Measurements from ENCODE around the gene TUG1.

DNA sequence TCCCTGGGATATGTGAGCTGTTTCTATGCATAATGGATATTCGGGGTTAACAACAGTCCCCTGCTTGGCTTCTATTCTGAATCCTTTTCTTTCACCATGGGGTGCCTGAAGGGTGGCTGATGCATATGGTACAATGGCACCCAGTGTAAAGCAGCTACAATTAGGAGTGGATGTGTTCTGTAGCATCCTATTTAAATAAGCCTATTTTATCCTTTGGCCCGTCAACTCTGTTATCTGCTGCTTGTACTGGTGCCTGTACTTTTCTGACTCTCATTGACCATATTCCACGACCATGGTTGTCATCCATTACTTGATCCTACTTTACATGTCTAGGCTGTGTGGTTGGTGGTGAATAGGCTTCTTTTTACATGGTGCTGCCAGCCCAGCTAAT lies 1.3 kb downstream of the TUG1 start:
- no peak for TF ChIP-seq CTCF (IDR thresholded peaks at IDR 0.05)
- TF ChIP-seq ZFX (IDR thresholded peaks at IDR 0.05; ENCODE audit: borderline replicate concordance), result no peak
